ENCODE results near the gene LEMD2.

Gene LEMD2

DNA sequence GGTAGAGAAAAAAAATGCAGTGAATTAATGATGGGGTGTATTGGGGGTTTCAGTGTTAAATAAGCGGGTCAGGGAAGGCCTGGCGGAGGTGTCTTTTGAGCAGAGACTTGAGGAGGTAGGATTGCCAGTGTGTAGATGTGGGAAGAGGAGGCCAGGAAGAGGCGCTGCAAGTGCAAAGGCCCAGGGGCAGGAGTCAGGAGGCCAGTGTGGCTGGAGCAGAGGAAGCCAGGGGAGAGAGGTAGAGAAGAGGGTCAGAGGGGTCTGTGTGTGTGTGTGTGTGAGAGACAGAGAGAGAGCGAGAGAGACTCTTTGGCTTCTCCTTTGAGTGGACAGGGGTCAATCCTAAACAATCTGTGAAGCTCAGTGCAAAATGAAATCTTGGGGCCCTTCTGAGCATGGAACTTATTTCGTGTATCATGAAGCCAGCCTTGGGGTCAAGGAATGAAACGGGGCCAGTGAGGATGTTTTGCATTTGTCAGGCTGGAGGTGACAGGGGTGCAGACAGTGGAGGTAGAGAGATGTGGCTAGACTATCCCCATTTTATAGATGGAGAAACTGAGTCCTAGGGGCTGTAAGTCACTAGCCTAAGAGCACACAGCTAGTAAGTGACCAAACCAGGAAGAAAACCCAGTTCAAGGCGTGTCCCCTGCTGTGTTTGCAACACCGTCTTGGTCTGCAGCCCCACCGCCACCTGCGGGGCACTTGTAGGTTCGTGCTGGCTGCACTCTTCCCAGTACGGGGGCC, 32.5 kb downstream of the LEMD2 start:
- no peak for DNase-seq (ENCODE audit: low read depth)

DNA sequence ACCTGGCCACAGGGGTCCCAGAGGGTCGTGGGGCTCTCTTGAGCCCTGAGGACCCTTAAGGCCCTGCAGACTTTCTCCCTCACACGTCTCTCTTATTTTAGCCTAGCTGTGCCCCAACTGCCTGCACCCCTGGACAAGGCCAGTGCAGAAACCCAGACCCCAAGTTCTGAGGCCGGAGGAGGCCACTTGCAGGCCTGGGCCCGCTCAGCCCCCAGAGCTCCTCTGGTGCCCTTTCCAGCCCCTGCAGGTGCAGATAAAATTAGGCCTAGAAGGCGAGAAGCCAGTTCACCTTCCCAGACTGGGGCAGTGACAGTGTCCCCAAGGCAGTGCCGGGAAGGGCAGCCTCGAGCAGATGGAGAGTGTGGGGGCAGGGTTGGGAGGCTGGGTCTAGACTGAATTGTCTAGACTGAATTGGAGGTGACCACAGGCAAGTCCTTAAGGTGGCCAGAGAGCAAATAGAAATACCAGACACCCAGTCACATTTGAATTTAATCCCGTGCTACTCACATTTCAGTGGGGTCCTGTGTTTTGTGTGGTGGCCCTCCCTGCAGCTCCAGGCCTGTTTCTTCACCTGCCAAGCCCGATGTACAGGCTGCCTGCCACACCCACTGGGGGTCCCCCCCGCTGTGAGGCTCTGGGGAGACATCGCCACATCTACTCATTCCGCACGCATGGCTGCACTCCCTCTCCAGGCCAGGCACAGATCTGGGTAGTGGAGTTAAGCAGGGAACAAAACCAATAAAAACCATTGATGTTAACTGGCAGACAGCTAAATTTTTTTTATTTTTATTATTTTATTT, 33.7 kb downstream of the LEMD2 start:
- DNase-seq (ENCODE audit: low read depth) = no peak

DNA sequence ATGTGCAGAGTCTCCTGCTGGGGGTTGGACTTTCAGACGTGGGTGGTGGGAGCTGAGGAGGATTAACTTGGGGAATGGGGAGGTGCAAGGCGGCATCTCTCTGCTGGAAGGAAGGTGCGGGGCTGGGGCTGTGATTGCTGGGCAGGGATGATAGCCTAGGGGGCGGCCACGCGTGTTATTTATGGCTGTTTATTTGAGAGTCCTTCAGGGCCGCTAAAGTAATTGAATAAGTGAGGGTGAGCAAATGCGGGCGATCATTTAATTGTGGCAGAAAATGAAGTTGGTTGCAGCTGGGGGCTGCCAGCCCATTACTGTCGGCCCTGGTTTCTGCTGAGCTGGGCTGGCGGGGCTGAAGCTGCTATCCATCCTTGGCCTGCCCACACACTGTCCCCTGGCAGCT, 34.7 kb downstream of the LEMD2 start:
- DNase-seq (ENCODE audit: low read depth) = no peak

DNA sequence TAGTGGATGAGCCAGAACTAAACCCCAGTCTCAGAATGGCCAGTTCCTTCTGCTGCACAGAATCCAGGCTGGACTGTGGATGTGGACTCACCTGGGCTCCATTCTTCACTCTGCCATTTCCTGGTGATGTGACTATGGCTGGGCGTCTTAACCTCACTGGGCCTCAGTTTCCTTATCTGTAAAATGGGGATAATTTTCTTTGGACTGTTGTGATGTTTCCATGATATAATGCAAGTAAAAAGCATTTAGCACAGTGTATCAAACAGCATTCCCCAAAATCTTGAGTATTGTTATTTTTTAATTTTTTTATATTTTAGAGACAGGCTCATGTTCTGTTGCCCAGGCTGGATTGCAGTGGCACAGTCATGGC, 36.3 kb downstream of the LEMD2 start:
- no peak for DNase-seq (ENCODE audit: low read depth)

DNA sequence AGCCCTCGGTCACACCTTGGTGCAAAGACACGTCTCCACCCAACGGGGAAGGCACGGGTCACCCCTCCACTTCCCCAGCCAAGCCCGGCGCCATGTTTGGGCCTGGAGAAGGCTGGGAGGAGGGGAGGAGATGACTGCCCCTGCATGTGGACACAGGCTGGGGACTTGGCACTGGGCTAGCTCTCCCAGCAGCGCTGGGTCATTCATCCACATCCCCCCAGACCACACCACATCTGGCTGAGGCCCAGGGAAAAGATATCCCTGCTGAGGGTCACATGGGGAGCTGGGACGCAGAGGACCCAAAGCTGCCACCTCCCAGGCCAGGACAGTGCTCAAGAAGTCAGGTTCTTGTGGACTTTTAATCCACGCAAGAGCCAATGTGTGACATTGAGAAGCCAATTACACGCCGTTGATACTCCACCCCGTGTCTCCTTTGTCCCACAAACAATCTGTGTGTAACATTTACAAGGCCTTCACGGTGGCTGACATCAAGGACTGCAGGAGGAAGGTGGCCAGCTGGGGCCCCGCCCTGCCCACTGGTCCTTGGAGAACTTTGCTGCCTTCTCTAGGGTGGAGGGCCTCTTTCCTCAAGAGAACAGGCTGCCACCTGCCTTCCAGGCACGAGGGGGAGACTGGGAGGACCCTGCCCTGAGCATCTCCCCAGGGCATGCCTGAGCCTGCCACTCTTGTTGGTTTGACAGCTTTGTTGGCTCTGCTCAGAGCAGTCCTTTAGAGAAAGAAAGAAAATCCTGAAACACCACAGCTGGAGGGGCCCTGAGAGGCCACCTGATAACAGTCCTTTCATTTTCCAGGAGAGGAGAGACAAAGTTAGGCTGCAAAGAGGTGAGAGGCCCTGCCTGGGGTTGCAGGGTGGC, 36.9 kb downstream of the LEMD2 start:
- no peak for DNase-seq (ENCODE audit: low read depth)

DNA sequence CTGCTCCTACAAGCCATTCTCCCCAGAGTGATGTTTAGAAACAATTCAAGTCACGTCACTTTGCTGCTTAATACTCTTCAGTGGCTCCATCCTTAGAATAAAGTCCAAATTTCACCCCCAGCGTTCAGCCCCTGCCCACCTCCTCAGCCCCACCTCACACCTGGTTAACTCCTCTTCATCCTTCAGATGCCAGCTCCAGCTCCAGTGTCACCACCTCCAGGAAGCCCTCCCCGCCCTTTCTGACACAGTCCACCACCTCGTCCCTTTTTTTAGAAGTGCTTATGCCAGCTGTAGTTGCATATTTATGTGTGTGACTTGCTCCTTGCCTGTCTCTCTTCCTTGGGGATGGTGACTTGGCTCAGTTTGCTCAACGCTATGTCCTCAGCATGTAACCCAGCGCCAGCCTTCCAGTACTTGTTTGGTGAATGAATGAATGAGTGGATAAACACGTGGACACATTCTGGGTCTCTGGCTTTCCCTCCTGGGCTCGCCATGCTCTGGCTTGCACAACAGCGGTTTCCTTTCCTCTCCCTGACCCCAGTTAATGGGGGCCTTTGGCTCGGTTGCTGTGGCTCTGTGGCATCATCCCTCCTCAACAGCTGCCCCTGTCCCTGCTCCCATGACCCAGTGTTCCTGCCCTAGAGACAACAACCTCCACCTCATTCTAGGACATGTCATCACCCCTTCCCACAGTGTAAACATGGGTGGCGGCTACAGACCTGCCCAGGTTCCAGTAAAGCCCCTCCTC, 38.5 kb downstream of the LEMD2 start:
- no peak for DNase-seq (ENCODE audit: low read depth)

DNA sequence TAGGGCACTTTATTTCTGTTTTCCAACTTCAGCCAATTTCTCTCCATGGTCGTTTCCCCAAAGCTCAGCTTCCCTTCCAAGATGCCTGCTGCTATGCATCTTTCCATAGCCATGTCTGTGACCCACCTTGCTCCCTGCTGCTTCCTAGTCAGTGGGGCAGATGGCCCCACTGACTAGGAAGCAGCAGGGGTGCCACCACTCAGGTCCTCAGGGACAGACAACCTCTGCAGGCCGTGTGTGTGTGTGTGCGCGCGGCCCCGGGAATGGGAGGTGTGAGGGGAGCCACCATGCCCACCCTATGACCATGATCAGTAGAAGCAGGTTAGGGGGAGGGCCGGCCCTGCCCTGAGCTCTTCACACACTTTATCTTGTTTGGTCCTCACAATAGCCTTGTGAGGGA, 39.5 kb downstream of the LEMD2 start:
- no peak for DNase-seq (ENCODE audit: low read depth)

DNA sequence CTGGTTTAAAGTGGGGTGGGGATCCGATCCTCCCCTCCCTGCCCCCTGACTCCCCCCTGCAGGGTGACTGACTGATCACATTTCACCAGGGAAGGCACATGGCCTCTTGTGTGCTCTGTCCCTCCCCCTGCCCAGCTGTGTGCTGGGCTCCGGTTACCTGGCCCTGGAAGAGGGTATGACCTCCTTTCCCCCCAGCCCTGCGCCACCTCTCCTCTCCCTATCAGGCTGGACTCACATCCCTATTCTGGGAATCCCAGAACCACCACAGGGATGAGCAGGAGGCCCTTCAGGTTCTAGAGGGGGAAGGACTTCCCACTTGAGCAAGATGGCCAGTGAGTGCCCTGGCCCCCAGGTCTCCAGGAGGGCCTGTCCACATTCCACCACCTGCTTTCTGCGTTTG, 40.1 kb downstream of the LEMD2 start:
- no peak for DNase-seq (ENCODE audit: low read depth)

DNA sequence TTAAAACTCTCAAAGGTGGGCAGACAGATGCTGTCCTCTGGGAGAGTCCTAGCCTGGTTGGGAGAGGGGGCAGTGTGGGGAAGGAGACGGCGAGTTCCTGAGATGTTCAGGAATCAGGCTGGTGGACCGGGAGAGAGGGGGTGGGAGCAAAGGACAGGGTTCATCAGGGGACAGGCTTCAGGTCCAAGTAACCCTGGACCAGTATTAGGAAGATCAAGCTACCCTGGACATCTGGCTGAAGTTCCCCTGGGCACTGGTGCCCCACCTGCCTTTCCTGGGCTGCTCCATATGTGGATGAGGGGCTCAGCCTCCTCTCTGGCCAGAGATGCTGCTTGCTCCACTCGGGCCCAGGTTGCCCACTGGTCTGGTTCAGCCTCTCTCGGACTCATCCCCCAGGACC, 41.1 kb downstream of the LEMD2 start:
- no peak for DNase-seq (ENCODE audit: low read depth)

DNA sequence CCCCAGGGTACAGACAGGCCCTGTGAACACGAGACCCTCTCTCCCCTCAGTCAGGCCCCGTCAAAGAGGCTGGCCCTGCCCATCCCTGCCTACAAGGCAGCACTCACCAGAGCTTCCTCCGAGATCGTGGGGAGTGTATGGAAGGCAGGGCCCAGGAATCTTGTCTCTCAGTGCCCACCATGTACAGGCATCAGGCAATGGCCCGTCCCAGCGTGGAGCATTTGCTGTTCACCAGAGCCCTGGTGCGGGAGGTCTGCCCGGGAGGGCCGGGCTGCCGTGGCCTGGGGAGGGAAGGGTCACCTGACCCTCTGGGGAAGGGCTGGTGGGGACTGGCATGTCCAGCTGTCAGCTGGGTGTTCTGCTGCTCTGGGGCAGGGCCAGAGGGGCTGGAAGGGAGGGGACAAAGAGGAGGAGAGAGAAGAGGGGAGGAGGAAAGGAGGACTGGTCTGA, 42.3 kb downstream of the LEMD2 start, which contains the start of gene IP6K3:
Gene IP6K3 (minus strand): TSS at position 255 of the 450 bp plus-strand sequence. CDS start 11,429 bp downstream, outside the sequence.
- DNase-seq (ENCODE audit: low read depth) = no peak

DNA sequence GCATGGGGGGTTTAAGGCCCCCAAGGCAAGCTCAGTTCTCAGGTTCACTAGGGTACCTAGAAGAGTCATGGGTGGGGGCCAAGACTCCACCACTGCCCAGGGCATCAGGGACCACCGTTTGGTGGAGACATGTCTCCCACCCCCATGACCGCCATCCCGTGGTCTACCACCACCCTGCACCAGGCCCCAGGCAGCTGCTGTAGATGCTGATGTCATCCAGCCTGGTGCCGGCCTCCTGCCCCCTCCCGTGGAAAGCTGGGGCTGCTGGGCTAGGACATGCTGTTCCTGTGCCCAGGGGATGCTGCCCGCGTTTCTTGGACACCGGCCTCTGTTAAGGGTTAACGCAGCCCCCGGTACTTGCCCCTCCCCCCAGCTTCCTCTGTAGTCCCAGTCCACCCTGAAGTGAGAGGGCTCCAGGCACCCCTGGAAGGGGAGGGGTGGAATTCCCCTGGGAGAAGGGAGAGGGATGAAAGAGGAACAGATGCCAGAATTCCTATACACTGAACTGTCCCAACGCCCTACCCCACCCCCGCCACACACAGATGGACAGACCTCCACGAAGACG, 42.8 kb downstream of the LEMD2 start:
- no peak for DNase-seq (ENCODE audit: low read depth)

DNA sequence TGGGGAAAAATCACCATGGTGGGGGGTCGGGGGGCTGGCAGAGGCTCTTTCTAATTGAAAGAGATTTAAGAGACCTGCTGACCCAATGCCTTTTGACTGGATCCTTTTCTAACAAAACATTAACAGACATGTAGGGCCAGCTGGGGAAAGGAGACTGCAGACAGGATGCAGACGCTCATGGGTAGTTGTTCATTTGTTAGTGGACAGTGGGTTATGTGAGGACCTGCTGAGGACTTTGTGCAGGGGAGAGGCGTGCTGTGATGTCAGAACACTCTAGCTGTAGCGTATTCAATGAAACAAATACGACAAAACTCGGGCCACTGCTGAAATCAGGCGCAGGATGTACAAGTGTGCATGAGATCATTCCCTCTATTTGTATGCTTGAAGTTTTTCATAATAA, 43.4 kb downstream of the LEMD2 start:
- no peak for DNase-seq (ENCODE audit: low read depth)

DNA sequence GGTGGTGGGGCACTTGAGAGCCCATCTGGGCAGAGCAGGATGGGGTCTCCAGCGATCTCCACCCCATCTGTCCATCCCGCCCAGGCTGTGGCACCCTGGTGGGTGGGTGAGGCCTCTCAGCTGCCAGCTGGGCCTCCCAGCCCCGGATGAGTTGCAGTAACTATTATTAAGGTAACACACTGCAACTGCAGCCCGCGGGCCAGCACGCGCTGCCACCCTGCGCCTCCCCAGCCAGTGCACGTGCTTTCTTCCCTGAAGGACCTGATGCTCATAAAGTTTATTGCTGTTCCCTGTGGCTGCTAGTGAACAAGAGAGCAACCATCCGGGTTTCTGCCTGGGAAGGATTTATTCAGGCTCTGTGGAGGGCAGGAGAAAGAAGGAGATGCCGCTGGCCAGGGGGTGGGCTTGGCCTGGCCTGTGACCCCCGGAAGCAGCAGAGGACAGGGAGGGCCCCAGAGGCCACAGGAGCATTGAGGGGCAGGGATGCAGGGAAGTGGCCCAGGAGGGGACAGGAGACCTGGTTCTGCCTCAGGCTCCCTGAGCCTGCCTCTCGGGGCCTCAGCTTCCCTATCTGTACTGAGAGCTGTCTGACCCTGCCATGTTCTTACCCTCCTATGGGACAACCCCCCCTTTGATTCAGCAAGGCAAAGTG, 43.9 kb downstream of the LEMD2 start:
- no peak for DNase-seq (ENCODE audit: low read depth)

DNA sequence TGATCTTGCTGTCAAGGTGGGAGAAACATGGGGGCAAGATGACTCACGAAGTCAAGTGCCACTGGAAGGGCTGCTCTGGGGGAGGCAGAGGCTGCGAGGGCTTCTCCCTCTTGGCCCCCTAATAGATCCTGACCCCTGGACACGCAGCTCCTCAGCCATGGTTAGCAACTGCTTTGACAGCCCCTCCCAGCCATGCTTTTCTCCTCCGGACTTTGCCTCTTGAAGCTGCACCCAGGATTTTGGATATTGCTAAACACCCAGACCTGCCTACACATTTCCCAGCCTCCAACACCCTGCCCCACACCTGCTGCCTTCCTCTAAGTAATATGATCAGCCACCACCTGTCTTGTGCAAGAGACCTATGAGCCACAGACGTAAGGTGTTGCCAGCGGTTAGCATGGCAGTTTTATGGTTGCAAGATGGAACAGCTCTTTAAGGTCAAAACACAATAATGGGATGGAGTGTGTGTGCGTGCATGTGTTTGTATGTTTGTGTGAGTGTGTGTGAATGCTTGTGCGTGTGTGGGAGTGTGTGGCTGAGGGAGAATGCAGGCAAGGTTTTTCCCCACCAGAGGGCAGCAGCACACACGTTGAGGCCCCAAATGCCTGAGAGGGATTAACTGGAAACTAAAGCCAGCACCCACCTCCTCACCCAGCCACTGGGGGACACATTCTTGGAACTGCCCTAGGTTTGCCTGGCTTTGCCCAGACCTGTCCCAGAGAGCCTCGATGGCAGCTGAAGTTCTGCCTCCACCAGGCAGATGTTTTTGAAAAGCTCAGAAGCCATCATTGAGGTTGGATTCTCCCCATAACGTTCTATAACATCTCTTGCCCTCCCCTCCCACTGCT, 44.7 kb downstream of the LEMD2 start:
- DNase-seq (ENCODE audit: low read depth) = peak; percentile 65

DNA sequence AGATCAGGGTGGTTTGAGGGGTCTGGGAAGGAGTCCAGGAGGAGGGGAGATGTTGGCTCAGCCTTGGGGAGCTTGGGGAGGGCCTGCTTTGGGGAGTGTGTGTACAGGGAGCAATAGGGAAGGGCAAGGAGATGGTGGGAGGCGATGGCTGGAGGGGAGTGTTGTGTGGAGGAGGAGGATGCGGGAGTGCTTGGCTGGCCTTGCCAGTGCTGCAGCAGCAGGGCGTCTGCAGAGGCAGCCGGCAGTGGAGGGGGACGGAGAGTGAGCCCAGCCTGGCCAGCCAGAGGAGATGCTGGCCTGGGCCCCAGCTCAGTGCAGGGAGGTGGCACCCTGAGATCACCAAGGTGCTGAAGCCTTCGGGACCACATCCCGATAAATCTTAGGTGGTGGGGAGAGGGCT, 46.1 kb downstream of the LEMD2 start:
- no peak for DNase-seq (ENCODE audit: low read depth)

DNA sequence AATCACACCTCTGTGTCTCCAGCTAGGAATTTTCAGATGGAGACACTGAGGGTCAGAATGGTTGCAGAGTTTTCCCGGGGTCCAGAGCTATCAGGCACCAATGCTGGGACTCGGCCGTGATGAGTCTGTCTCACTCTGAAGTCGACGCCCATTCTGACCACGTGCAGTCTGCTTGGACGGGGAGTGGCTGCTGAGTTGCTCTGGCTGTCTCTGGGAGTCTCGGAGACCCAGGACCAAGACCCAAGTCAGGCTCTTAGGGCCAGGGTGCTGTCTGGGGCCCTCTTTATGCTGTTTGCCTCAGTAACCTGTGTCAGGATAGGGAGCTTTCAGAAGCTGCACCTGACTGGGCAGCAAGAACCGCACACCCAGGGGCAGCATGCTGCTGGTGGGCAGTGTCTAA, 46.8 kb downstream of the LEMD2 start:
- DNase-seq (ENCODE audit: low read depth) = no peak

DNA sequence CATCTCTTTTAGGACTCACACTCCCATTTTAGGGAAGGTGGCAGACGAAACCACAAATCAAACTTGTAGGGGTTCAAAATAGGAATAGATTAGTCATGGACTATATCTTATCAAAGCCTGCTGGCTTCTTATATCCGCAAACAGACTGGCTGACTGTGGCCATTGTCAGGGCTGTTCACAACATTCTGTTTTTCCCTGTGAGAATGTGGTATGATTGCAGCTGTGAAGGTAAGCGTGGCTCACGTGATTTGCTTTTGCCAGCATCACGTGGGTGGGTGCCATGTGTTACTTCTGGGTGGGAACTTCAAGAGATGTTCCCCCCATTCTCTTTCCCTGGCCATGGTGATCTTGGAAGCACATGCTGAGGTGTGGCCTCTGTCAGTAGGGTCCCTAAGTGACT, 48.1 kb downstream of the LEMD2 start:
- no peak for DNase-seq (ENCODE audit: low read depth)

DNA sequence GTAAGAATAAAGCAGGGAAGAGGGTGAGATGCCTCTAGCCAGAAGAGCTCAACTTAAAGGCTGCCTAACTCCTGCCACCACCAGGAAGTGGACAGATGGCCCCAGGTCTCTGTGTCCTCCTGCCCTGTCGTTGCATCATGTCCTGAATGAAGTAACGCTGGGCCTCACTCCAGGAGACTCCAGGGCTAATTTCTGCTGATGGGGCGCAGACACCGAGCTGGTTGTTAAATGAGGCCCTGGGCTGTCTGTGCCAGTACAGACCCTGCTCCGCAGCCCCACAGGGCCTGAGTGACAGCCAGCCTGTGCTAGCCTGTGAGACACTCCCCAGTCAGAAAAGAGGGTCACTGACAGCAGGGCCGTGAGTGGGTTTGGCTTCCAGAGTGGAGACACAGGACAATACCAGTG, 48.7 kb downstream of the LEMD2 start:
- DNase-seq (ENCODE audit: low read depth) = no peak

DNA sequence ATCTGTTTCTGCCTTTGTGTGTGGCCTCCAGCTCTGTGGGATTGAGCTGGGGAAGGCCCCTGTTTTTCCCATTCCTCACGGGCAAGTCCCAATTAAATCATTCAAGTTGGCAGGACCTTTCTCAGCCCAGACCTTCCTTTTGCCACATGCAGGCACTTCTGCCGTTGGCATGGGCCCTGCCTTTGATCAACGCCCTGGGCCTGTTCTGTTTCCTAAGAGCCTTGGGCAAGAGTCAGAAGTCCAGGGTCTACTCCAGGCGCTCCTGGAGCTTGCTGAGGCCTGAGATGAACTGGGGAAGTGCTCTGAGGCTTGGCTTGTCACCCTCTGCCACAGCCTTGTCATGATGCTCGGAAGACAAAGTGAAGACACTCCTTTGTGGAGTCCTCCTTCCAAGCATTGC, 49.4 kb downstream of the LEMD2 start:
- no peak for DNase-seq (ENCODE audit: low read depth)

DNA sequence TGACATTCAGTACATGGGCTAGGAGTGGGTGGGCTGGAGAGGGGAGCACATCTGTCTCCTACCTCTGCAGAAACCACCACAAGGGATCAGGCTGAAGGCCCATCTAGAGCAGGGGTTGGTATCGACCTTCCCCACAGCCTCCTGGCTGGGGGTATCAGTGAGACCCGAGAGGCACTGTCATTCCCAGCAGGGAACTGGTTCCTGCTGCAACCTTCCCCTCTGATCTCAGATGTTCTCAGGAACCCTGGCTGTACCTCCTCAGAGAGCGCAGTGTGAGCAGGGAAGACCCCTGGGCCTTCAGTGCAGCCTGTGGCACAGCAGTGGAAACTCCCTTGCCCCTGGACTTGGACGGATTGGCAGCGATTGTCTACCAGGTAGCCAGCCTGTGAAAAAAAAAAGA, 50.1 kb downstream of the LEMD2 start:
- DNase-seq (ENCODE audit: low read depth) = no peak
